AG09319 (cell line): ENCODE measurements around the gene SH3GL3.

Experiments
- DNase-seq: peaks from one replicate; pipeline ENCODE4 v3.0.0-alpha.2; 2010; ENCODE audit warnings: low read depth; ENCODE audit errors: extremely low read depth
- TF ChIP-seq, protein P1 (sequence below): IDR thresholded peaks from 2 replicates; pipeline ENCODE4 v1.5.1; 2011; ENCODE audit warnings: low read depth, mild to moderate bottlenecking, inconsistent platforms, low read length, moderate library complexity

SH3GL3 gene

DNA sequence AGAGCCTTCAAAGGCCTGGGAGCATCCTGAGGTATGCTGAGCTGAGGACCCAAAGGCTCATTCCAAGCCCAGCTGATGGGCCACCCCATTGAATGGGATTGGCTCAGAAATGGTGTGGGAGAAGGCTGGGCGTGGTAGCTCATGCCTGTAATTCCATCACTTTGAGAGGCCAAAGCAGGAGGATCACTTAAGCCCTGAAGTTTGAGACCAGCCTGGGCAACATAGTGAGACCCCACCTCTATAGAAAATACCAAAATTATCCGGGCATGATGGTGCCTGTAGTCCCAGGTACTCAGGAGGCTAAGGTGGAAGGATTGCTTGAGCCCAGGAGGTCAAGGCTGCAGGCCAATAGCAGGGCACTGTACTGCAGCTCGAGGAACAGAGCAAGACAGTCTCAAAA is 163.0 kb downstream of the SH3GL3 start:
- TF ChIP-seq, protein P1, sequence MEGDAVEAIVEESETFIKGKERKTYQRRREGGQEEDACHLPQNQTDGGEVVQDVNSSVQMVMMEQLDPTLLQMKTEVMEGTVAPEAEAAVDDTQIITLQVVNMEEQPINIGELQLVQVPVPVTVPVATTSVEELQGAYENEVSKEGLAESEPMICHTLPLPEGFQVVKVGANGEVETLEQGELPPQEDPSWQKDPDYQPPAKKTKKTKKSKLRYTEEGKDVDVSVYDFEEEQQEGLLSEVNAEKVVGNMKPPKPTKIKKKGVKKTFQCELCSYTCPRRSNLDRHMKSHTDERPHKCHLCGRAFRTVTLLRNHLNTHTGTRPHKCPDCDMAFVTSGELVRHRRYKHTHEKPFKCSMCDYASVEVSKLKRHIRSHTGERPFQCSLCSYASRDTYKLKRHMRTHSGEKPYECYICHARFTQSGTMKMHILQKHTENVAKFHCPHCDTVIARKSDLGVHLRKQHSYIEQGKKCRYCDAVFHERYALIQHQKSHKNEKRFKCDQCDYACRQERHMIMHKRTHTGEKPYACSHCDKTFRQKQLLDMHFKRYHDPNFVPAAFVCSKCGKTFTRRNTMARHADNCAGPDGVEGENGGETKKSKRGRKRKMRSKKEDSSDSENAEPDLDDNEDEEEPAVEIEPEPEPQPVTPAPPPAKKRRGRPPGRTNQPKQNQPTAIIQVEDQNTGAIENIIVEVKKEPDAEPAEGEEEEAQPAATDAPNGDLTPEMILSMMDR = no peak
- DNase-seq = no peak

DNA sequence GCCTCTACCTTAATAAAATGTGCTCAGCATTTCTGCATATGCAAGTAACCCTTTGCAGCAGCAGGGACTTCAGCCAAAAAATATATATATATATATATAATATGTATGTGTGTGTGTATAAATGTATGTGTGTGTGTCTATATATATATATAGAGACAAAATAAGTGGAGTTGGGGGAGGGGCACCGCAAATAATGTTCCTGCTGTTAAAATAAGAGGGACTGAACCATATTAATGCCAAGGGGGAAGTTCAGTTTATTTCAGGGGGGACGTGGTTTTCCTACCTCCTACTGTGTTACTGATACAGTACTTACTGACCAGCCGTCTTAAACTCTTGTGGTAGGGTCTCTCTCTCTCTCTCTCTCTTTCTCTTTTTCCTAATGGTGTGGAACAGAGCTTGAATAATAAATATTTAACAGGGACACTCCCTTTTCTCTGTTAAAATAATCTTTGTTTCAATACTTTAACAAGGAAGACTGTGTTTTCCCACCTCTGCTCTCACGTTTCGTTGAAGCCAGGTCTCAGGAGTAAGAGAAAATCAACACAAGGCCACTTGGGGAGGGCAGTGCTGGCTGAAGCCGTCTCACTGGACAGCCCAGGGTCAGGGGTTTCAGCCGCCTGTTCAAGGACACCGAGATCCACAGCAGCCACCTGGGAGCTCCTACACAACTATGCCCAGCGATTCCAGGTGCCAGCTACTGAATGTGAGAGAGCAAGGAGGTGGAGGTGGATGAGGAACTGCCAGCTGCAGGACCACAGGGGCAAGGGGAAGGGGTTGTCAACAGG is 164.0 kb downstream of the SH3GL3 start:
- no peak for DNase-seq
- TF ChIP-seq, protein P1 = no peak

DNA sequence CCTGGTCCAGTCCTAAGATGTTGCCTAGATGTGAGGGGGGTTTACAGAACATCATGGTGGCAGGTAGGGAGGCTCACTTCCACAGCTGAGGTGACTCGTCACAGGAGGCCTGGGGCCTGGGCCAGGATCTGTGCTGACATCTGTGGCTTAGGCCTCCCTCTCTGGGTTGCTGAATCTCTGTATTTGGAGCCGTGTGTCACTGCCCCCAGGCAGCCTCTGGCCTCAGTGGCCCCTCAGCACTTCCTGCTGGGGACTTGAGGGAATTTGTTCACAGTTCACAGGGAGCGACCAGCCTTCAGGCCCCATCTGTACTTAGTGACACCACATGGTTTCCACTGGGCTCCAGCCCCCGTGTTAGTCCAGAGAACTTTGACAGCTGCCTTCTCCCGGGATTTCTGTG is 165.1 kb downstream of the SH3GL3 start:
- no peak for DNase-seq
- TF ChIP-seq, protein P1 = no peak

DNA sequence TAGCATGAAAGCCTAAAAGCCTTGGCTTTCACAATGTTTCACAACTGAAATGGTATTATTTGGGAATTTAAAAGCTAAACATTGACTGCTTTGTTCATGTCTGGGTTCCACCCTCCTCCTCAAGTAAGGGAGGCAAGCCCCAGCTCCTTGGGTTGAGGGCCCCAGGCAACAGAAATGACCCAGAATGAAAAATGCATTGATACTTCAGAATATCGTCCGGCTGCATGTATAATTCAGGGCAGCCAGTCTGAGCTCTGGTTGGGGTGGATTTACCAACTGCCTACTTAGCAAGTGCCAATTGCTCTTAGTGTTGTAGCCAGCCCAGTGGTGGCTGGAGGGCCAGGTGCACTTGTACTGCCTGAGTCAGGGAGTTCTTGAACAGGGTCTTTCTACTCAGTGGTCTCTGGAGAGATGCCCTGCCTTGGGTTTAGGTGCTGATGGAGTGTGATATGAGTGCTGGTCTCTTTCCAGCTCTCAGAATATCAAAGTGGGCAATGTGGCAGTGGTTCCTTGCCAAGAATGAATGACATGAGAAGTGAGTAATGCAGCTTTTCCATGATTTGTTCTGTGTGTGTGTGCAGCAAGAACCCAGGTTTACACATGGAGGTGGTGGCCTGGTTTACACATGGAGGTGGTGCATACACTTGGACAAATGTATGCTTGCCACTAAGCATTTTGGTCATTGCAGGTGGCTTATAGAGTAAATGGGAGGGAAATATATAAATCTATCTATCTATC is 165.9 kb downstream of the SH3GL3 start:
- no peak for DNase-seq
- TF ChIP-seq, protein P1 = no peak

DNA sequence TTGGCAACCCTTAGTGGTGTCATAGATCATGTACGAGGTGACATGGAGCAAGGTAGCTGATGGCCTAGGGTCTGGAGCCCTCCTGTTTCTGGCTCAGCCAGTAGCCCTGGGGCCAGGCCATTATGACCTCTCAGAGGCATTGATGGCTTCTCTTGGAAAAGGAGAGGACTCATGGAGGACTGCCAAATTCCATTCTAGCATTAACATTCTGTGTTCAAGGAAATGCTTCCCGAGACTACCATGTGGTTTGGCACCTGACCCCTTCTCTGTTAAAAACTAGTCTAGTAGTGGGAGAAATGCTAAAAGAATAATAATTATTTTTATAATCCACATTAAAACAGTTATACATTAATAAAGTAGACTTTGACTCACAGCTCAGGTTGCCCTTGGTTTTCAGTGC is 166.6 kb downstream of the SH3GL3 start:
- TF ChIP-seq, protein P1 = no peak
- no peak for DNase-seq

DNA sequence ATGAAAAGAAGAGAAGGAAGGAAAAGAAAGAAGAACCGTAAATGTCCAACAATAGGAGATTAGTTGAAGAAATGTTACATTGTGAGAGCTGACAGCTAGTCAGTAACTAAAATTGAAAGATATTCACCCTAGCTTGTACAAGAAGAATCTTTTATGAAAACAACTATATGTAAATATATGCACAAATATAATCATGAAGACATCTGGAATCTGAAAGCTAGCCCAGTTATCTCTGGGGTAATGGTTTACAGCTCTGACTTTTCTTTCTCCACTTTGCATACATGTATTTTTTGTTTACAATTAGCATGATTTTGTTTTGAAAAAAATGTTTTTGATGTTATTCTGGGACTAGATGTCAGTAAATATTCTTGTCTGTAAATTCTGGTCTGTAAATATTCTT is 169.7 kb downstream of the SH3GL3 start:
- no peak for DNase-seq
- TF ChIP-seq, protein P1 = no peak

DNA sequence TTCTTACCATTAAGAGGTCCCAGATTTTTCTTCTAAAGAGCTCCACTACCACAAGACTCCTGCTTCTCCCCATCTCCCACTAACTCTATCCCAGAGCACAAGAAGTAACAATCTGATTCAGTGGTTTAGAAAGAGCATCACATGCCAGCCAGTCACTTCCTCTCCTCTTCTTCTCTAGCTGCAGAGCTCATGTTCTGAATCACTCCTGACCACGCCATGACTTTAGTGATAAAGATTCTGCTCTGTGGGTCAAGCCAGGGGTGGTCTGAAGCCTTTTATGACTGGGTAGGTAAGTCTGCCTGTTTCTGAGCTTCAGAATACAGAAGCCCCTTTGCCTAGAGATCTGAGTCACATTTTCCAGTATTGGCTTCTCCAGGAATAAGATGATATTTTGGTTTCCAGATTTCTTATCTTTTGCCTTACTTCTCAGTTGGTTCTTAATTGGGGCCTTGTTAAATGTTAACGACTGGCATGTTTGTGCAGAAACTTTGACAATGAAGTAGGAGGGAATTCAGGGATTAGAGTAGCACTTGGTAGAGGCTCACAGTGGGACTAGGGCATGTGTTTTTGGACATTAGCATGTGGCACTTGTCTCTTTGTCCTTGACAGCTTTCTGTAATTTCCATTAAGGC is 179.1 kb downstream of the SH3GL3 start:
- no peak for DNase-seq
- TF ChIP-seq, protein P1 = no peak
